Chondrocyte (in vitro differentiated cells): ENCODE measurements around the gene CLIC1. TPM values are rescaled to one million over a fixed set of nuclear protein-coding genes. Genes with fewer than 3 reads are reported as not detected.

Experiments used
- DNase-seq: peaks from one replicate; pipeline ENCODE4 v3.0.0; 2021; ENCODE audit warnings: mixed read lengths, low spot score
- H3K27ac Mint-ChIP-seq: one replicate; pipeline ENCODE4 v1.8.0; 2021; ENCODE audit warnings: mild to moderate bottlenecking, moderate library complexity, mixed read lengths; ENCODE audit not compliant: unreplicated experiment
- H3K27me3 Mint-ChIP-seq: 2 replicates; pipeline ENCODE4 v1.8.0; 2021; ENCODE audit warnings: low read depth, mixed read lengths
- H3K36me3 Mint-ChIP-seq: 2 replicates; pipeline ENCODE4 v1.8.0; 2021; ENCODE audit warnings: low read depth, mixed read lengths
- H3K4me1 Mint-ChIP-seq: 2 replicates; pipeline ENCODE4 v1.8.0; 2021; ENCODE audit warnings: low read depth, mild to moderate bottlenecking, mixed read lengths
- H3K4me3 Mint-ChIP-seq: one replicate; pipeline ENCODE4 v1.8.0; 2021; ENCODE audit warnings: mild to moderate bottlenecking, moderate library complexity, mixed read lengths; ENCODE audit not compliant: unreplicated experiment
- H3K9me3 Mint-ChIP-seq: 2 replicates; pipeline ENCODE4 v1.8.0; 2021; ENCODE audit warnings: low read depth, mixed read lengths
- total RNA-seq: library from RNA; stranded (reverse); gene quantifications from 3 replicates; pipeline ENCODE4 v1.2.1, GENCODE V29; 2021
- TF ChIP-seq, protein P1 (sequence below): fragments of 200-600 bp; sonication (generic); IDR thresholded peaks from 2 replicates; pipeline ENCODE4 v1.5.0; 2021; ENCODE audit warnings: antibody characterized with exemption, mild to moderate bottlenecking, moderate library complexity

CLIC1 gene
- total RNA-seq, 1 donor from 2014 or later: 317 TPM

GRCh38 chr6:31775184-31775583 is 38.9 kb upstream of the CLIC1 start:
- Mint-ChIP-seq H3K27ac (no peak overlapping the region), H3K27me3 (no peaks in the 10 kb centered on the region)
- DNase-seq: no peak

DNA sequence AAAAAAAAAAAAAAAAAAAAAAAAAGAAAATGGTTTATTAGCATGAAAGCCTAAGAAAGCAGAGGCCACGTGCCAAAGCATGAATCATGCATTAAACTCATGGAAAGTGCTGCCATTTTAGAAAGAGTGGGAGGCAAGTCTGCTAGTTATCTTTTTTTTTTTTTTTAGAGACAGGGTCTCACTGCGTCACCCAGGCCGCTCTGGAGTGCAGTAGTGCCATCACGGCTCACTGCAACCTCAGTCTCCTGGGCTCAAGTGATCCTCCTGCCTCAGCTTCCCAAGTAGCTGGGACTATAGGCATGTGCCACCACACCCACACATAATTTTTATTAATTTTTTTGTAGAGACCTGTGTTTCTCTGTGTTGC is 35.6 kb upstream of the CLIC1 start:
- H3K27me3 Mint-ChIP-seq: no peaks in the 10 kb centered on the region
- no peak for DNase-seq
- no peaks in the 10 kb centered on the region for H3K36me3 Mint-ChIP-seq
- TF ChIP-seq, protein P1, sequence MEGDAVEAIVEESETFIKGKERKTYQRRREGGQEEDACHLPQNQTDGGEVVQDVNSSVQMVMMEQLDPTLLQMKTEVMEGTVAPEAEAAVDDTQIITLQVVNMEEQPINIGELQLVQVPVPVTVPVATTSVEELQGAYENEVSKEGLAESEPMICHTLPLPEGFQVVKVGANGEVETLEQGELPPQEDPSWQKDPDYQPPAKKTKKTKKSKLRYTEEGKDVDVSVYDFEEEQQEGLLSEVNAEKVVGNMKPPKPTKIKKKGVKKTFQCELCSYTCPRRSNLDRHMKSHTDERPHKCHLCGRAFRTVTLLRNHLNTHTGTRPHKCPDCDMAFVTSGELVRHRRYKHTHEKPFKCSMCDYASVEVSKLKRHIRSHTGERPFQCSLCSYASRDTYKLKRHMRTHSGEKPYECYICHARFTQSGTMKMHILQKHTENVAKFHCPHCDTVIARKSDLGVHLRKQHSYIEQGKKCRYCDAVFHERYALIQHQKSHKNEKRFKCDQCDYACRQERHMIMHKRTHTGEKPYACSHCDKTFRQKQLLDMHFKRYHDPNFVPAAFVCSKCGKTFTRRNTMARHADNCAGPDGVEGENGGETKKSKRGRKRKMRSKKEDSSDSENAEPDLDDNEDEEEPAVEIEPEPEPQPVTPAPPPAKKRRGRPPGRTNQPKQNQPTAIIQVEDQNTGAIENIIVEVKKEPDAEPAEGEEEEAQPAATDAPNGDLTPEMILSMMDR: no peak
- H3K9me3 Mint-ChIP-seq: no peaks in the 10 kb centered on the region
- H3K4me3 Mint-ChIP-seq: no peak overlapping the region
- no peak overlapping the region for H3K27ac Mint-ChIP-seq
- H3K4me1 Mint-ChIP-seq: peaks cover 4% of the 10 kb centered on the region

More at GRCh38 chr6:31775184-31775583, 38.9 kb upstream of the CLIC1 start:
- no peak overlapping the region for H3K4me3 Mint-ChIP-seq
- peaks cover 2% of the 10 kb centered on the region for H3K36me3 Mint-ChIP-seq
- no peaks in the 10 kb centered on the region for H3K9me3 Mint-ChIP-seq
- TF ChIP-seq, protein P1: no peak
- peaks cover 10% of the 10 kb centered on the region for H3K4me1 Mint-ChIP-seq

- no peak for DNase-seq
- Mint-ChIP-seq H3K27me3 (no peaks in the 10 kb centered on the region), H3K36me3 (no peaks in the 10 kb centered on the region), H3K4me3 (no peak overlapping the region), H3K9me3 (no peaks in the 10 kb centered on the region), H3K27ac (no peak overlapping the region), H3K4me1 (no peaks in the 10 kb centered on the region)
- TF ChIP-seq, protein P1: no peak
These were observed 34.5 kb upstream of the CLIC1 start for GRCh38 chr6:31770860-31771259.

DNA sequence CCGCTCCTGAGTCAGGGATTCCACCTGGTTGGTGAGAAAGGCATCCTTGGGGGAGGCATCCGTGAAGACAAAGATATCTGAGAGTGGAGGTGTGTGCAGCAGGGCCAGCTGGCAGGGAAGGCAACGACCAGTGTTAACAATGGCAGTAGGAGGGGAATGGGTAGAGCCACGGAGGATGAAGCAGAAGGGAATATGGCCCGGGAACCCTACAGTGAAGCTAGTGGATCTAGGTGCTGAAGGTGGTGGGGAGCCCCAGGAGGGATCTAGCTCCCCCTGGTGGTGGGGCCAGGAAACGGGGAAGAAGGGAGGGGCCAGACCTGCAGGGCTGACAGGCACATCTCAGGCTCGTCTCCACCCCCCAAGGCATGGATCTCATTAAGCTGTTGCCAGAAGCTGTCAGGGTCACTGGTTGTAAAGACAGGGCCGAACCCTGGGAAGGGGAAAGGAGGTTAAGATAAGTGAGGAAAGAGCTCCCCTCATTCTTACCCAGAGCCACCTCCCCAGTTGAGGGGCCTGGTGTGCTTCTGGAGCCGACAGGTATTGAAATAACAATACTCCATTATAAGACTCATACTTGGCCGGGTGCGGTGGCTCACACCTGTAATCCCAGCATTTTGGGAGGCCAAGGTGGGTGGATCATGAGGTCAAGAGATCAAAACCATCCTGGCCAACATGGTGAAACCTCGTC is 33.5 kb upstream of the CLIC1 start:
- TF ChIP-seq, protein P1: peak; percentile 78
- DNase-seq: no peak
- Mint-ChIP-seq H3K9me3 (no peaks in the 10 kb centered on the region), H3K27me3 (no peaks in the 10 kb centered on the region), H3K36me3 (no peaks in the 10 kb centered on the region), H3K27ac (no peak overlapping the region), H3K4me1 (no peaks in the 10 kb centered on the region), H3K4me3 (no peak overlapping the region)

DNA sequence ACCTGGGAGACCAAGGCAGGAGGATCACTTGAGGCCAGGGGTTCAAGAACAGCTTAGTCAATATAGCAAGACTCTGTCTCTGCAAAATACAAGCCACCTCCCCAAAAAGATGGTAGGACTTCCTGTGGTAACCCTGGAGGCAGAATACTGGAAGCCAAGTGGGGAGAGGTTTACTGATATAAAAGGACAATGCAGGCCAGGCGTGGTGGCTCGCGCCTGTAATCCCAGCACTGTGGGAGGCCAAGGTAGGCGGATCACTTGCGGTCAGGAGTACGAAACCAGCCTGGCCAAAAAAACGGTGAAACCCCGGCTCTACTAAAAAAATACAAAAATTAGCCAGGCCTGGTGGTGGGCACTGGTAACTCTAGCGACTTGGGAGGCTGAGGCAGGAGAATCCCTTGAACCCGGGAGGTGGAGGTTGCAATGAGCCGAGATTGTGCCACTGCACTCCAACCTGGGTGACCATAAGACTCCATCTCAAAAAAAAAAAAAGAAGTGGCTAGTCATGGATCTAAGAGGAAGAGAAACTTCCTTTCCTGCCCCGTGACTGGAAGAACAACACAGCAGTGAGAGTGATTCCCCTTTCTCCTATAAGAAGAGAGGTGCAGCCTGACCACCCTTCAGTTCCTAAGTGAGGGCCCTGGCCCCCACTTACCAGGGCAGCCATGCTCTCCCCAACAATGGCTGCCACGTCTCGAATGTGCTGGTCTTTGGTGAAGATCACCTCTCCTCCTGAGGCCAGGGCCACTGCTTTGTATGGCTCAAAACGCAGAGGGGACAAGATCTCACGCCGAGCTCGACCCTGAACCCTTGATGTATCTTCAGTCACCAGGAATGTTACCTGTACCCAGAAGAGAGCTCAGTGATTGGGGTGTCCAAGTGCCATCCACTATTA is 32.3 kb upstream of the CLIC1 start:
- no peak overlapping the region for H3K27ac Mint-ChIP-seq

More for the DNA sequence above, 32.3 kb upstream of the CLIC1 start:
- DNase-seq: no peak
- TF ChIP-seq, protein P1: no peak
- H3K27me3 Mint-ChIP-seq: no peaks in the 10 kb centered on the region
- no peaks in the 10 kb centered on the region for H3K9me3 Mint-ChIP-seq
- no peak overlapping the region for H3K4me3 Mint-ChIP-seq
- peaks cover under 1% of the 10 kb centered on the region for H3K36me3 Mint-ChIP-seq
- H3K4me1 Mint-ChIP-seq: peaks cover 5% of the 10 kb centered on the region
